ENCODE results near the gene GSTM5.
"Not testable (repeated sequence)": the region's sequence is repeated elsewhere in the genome, so short reads cannot be mapped to it uniquely, and the experiment has no call there.

- not testable (repeated sequence) for TF ChIP-seq POLR2A, CTCF (IDR thresholded peaks at IDR 0.05)
Measured at GRCh38 chr1:109678637-109679036, 33.4 kb upstream of the GSTM5 start.
